Right lobe of liver (tissue), 4 donors: ENCODE measurements around the gene IRX5.

Experiments used
- CTCF ChIP-seq, 4 donors: fragments of 200-600 bp in 3 of 4; fragments of 450-650 bp in 1 of 4; IDR thresholded peaks; one replicate each; pipeline versions ENCODE4 v1.5.1 to v1.8.0; 2016 to 2022; ENCODE audit warnings: antibody characterized with exemption in 4 of 4, mild to moderate bottlenecking in 2 of 4
- POLR2A ChIP-seq: fragments of 450-650 bp; IDR thresholded peaks from one replicate; pipeline ENCODE4 v1.6.1; 2017; ENCODE audit warnings: antibody characterized with exemption, mild to moderate bottlenecking
- donor health status: DM: no; HTN: no; CAD: no.
- donor health status: DM: no; HTN: no; CAD: no.
- donor health status: DM: no; HTN: yes; CAD: no.

- no peak for TF ChIP-seq CTCF (IDR thresholded peaks at IDR 0.05)
- no peak for TF ChIP-seq POLR2A
These were observed 7.8 kb downstream of the IRX5 start for GRCh38 chr16:54938212-54939028.
